ENCODE results near the gene SPNS1.
"Not testable (repeated sequence)": the region's sequence is repeated elsewhere in the genome, so short reads cannot be mapped to it uniquely, and the experiment has no call there.

The SPNS1 gene

DNA sequence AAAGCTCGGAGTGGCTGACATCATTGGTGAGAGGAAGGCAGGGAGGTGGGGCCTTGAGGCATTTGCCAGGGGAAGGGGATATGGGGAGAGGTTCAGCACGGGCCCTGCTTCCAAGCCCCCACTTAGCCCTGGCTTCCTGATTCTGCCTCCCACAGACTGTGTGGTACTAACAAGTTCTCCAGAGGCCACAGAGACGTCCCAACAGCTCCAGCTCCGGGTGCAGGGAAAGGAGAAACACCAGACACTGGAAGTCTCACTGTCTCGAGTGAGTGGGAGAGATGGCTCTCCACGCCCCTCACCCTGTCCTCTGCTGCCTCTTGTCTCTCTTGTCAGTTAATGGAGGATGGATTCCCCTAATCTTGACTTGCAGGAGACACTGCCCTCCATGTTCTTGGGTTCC is 15.7 kb upstream of the SPNS1 start:
- no peak for DNase-seq

DNA sequence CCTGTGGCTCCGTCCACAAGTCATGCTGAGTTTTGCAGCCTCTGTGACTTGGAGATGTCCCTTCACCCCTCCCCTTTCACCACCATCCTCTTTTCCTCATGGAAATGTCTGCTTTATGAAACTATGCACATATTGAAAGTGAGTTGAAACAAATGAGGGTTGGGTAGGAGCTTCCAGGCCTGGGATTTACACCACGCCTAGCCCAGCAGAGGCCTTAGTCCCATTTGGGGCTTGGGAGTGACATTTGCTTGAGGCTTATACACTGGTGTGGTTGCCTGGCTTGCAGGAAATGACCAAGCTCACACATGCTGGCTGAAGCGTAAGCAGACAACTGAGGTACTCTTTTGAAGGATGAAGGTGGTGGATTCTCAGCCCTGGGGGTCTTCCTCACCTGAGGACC is 10.5 kb upstream of the SPNS1 start:
- DNase-seq: no peak

DNA sequence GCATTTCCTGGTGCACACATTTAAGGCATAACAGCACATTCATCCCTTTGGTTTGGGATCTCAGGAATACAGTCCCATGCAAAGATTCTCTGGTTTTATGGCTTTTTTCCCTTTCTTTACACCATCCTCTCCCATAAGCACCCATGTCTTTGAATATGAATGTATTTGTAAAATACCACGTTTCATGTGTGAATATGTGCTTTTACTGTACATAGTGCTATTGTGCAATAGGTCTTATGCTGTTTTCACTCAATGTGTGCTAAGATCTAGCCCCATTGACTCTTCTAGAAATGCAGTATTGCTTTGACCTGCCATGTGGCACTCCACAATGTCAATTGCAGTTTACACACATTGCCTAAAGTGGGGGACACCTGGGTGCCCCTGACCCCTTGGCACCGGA is 10.1 kb upstream of the SPNS1 start:
- no peak for DNase-seq

DNA sequence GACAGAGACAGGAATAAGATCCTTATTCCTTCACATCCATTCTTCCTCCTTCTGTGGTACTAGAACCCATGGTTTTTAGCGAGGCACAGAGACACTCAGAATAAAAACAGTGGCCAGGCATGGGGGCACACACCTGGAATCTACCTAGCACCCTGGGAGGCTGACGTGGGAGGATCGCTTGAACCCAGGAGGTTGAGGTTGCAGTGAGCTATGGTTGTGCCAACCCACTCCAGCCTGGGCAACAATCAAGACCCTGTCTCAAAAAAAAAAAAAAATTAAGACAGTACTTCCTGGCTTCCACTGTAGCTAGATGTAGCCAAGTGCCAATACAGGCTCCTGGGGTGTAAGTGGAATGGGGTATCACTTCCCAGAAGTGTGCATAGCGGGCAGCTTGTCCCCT is 7.4 kb upstream of the SPNS1 start:
- DNase-seq: no peak

DNA sequence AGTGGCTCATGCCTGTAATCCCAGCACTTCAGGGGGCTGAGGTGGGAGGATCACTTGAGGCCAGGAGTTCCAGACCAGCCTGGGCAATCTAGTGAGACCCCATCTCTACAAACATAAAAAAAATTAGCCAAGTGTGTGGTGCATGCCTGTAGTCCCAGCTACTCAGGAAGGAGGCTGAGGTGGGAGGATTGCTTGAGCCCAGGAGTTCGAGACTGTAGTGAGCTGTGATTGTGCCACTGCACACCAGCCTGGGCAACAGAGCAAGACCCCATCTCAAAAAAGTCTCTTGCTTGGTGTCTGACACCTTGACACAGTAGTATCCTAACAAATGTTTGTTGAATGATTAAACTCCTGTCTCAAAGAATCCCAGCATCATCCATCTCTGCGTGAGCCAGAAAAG is 4.9 kb upstream of the SPNS1 start:
- DNase-seq: not testable (repeated sequence)

DNA sequence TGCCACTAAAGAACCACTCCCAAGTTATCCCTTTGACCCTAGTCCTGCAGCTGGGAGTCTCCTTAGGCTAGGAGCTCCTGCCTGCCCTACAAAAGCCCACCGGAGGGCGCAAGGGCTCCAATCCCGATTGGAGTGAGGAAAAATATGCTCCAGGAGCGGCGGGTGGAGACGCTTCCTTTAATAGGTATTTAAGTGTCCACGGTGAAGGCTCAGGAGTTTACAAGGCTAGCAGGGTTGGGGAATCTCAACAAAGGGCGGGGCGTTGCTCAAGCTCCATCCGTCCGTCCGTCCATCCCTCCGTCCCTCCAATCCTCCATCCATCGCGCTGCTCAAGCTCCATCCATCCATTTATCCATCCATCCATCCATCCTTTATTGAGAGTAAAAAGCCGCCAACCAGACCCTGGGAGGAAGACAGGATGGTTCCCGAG is 556 bp upstream of the SPNS1 start:
- DNase-seq: peak in 10 of 14 donors; percentile 37 to 74 (median 54)

DNA sequence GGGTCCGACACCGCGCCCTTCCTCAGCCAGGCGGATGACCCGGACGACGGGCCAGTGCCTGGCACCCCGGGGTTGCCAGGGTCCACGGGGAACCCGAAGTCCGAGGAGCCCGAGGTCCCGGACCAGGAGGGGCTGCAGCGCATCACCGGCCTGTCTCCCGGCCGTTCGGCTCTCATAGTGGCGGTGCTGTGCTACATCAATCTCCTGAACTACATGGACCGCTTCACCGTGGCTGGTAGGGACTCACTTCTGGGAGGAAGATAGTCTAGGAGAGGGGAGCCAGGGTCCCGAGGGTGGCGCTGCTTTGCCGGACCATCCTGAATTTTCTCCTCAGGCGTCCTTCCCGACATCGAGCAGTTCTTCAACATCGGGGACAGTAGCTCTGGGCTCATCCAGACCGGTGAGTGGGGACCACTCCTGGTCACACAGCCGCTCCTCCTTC is 601 bp downstream of the SPNS1 start:
- no peak for DNase-seq

DNA sequence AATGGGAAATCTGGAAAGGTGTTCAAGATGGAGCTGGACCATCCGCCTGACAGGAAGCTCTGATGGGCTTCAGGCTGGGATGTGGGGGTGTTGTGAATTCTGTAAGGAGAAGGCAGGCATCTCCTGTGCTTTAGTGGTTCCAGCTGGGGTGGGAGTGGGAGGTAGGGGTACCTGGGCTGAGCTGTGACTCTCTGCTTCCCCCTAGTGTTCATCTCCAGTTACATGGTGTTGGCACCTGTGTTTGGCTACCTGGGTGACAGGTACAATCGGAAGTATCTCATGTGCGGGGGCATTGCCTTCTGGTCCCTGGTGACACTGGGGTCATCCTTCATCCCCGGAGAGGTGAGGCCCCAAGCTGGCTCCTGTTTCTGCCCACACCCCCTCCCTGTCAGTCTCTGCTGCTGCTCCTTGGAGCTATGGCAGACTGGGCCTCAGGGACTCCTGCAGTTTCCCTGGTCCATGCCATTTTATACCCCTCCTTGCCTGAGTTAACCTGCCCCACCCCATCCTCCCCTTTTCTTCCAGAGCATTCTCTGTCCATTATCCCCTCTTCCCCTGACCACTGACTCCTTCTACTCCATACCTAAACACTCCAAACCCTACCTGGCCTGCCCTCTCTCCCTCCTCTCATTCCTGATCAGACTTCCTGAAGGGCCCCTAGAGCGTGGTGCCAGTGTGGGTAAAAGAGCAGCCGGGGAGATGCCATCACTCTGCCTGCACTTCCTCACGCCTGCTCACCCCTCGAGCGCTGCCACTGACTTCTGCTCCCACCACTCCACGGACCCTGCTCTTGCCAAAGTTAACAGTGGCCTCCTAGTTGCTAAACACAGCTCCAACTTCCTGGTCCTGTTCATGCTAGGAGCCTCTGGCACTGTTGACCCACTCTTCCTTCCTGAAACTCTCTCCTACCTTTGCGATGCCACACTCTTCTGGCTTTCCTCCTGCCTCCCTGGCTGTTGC is 3.4 kb downstream of the SPNS1 start:
- no peak for DNase-seq

DNA sequence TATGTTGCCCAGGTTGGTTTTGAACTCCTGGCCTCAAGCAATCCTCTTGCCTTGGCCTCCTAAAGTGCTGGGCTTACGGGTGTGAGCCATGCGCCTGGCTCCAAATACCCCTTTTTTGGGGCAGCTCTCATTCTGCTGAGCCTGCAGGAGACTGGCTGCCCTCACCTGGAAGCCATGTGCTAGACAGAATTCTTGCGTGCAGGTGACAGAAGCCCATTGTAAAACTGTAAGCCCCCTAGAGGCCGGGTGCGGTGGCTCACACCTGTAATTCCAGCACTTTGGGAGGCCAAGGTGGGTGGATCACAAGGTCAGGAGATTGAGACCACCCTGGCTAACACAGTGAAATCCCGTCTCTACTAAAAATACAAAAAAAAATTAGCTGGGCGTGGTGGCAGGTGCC is 5.8 kb downstream of the SPNS1 start:
- not testable (repeated sequence) for DNase-seq

DNA sequence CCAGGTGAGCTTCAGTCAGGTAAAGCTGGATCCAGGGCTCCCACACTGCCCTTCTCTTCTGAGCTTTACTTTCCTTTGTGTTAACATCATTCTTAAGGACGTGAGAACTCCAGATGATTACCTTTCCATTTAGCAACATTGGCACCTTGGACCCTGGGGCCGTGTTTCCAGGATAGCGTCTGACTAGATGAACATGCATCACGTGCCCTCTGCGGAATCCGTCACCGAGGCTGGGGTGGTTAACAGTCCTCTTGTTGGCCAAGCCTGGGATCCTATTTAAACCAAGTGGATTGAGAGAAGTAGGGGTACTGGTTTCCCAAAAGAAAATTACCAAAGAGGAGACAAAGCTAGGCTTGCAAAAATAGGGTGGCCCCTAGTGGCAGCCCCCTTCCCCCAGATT is 6.4 kb downstream of the SPNS1 start:
- no peak for DNase-seq

DNA sequence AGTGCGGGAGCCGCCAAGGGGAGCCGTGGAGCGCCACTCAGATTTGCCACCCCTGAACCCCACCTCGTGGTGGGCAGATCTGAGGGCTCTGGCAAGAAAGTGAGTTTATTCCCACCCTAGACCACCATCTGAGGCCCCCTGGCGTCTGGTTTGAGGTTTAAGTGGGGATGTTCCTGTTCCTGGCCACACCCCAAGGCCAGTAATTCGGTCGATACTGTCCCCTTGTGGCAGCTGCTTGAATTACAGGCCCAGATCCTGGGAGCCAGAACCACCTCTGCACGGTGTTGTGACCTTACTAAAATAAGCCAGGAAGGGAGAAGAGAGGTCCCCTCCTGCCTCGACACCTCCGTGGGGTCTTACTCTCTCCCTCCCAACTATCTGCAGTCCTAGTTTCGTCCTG is 6.9 kb downstream of the SPNS1 start:
- DNase-seq: no peak

DNA sequence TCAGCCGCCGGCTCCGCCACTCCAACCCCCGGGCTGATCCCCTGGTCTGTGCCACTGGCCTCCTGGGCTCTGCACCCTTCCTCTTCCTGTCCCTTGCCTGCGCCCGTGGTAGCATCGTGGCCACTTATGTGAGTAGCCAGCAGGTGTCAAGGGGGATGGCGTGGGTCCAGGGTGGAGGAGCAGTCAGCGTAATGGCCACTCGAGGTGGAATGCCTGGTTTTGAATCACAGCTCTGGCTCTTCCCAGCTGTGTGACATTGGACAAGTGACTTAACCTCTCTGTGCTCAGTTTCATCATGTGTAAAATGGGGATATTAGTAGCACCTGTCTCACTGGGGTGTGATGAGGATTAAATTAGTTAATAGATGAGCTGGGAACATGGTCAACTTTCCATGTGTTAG is 7.8 kb downstream of the SPNS1 start:
- DNase-seq: no peak

DNA sequence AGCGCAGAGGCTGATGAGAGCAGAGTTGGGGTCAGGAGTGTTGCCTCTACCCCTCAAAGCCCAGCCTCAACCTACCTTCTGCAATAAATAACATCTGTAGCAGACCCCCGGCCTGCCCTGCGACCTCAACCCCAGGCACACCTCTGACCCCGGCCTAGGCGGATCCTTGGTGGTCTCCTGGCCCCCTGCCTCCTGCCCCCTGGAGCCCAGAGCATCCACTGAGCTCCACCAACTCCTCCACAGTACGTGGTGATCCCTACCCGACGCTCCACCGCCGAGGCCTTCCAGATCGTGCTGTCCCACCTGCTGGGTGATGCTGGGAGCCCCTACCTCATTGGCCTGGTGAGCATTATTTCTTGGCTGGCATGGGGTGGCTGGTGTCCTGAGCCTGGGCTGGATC is 8.4 kb downstream of the SPNS1 start:
- no peak for DNase-seq

DNA sequence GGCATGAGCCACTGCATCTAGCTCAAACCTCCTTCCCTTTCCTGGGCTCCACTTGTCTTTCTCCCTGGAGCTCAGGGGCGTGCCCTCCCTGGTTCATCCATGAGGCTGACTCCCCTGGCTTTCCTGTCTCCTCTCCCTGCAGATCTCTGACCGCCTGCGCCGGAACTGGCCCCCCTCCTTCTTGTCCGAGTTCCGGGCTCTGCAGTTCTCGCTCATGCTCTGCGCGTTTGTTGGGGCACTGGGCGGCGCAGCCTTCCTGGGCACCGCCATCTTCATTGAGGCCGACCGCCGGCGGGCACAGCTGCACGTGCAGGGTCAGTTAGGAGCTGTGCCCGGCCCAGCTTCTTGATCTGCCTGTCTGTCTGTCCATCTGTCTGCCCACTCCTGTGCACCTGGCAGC is 9.1 kb downstream of the SPNS1 start:
- no peak for DNase-seq

DNA sequence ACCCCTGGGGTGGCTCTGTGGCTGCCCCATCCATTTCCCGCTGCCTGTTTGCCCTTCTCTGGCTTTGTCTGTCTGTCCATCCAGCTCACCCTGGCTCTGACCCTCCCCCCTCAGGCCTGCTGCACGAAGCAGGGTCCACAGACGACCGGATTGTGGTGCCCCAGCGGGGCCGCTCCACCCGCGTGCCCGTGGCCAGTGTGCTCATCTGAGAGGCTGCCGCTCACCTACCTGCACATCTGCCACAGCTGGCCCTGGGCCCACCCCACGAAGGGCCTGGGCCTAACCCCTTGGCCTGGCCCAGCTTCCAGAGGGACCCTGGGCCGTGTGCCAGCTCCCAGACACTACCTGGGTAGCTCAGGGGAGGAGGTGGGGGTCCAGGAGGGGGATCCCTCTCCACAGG is 9.5 kb downstream of the SPNS1 start:
- no peak for DNase-seq

DNA sequence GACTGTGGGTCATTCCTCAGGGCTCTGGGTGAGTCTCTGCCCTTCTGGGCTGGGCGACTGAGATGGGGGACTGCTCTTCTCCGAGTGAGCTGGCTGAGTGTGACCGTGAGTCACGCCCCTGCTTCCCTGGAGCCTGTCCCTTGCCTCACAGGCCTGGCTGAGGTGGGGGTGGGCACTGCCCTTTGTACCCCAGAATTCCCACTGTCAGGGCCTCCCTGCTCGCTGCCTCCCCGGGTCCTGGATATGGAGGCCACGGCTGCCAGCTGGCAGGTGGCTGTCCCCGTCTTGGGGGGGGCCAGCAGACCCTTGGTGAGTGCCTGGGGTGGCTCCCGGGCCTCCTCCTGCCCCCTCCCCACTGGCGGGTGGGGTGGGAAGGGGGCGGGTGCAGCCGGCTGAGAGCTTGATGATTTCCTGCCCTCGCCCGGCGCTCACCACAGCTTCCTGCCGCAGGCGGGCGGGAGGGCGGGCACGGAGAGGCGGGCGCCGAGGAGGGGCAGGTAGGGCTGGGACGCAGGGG is 10.1 kb downstream of the SPNS1 start, which contains the start of gene LAT:
LAT (plus strand) TSS at position 434 of the 517 bp plus-strand sequence. CDS start 366 bp downstream, outside the sequence.
- DNase-seq: no peak

DNA sequence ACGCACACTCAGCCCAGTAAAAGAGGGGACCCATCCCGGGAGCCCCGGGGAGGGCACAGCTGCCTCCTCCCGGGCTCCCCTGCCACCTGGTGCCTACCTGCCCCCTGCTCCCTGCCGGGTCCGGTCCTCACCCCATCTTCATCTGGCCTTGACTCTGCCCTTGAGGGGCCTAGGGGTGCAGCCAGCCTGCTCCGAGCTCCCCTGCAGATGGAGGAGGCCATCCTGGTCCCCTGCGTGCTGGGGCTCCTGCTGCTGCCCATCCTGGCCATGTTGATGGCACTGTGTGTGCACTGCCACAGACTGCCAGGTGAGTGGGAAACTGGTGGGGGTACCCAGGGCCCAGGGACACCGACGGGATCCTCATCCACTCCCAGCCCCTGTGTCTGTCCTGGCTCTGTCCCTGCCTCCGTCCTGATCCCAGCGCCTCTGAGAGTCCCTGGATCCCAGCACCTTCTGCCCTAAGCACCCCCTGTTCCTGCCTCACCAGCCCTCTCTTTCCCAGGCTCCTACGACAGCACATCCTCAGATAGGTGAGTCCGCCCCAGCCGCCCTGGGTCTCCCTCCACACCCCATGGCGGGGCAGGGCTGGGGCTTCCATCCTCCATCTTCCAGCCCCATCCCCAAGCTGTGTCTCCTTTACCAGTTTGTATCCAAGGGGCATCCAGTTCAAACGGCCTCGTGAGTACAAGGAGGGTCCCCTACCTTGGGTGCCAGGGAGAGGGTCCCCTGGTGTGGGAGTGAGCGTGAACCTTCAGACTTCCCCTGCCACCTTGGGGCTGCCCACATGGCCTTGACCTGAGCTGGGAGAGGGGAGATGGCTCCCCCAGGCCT is 10.8 kb downstream of the SPNS1 start:
- no peak for DNase-seq

DNA sequence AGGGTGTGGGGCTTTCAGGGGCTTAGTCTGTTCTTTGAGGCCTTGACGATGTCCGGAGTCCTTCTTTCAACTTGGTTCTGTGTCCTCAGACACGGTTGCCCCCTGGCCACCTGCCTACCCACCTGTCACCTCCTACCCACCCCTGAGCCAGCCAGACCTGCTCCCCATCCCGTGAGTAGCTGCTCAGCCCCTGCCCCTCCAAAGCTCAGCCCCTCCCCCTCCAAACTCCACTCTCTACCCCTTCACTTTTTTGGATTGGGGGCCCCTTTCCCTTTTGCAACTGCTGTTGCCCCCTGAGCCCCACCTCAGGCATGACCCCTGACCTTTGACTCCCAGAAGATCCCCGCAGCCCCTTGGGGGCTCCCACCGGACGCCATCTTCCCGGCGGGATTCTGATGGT is 11.5 kb downstream of the SPNS1 start:
- DNase-seq: no peak

DNA sequence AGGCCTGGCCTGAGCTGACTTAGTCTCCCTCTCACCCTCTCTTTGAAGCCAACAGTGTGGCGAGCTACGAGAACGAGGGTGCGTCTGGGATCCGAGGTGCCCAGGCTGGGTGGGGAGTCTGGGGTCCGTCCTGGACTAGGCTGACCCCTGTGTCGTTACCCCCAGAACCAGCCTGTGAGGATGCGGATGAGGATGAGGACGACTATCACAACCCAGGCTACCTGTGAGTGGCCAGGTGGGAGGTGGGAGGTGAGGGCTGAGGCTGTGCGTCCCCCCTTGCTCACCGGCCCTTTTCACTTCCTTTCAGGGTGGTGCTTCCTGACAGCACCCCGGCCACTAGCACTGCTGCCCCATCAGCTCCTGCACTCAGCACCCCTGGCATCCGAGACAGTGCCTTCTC is 11.9 kb downstream of the SPNS1 start:
- no peak for DNase-seq

DNA sequence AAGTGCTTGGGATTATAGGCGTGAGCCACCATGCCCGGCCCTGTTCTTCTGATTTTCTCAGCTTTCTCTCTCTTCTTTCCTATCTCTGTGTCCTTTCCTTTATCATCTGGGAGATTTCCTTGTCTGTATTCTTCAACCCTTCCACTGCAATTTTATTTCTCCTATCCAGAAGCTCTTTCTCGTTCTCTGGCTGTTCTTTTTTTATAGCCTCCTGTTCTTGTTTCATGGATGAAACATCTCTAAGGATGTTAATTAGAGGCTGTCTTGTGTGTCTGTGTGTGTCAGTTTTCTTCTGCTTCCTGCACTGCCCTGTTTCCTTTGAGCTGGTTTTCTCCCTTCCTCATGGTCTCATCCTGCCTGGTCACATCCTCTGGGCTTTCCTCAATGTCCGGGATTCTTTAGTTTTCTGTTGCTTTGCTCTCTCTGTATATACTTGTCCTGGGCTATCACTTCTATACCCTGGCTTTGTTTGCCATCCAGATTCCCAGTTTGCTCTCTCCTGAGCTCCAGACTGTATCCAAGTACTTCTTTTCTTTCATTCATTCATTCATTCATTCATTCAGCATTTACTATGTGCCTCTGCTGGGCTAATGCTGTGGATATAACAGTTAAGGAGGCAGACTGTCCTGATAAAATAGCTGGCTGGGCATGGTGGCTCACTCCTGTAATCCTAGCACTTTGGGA is 12.7 kb downstream of the SPNS1 start:
- DNase-seq: no peak

DNA sequence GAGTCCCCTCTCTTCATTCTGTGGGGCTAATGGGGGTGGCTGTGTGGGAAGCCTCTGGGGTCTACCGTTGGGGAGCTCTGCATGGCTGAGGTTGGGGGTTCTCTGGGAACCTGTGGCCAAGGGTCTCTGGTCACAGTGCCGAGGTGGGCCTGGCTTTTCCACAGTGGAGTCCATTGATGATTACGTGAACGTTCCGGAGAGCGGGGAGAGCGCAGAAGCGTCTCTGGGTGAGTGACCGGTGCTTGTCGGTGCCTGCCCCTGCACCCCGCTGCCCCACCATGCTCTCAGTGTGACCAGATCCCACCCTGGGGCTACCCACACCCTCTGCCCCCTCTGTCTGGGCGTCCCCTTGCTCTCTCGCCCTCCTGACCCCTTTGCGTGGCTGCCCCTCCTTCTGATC is 14.8 kb downstream of the SPNS1 start:
- DNase-seq: no peak

DNA sequence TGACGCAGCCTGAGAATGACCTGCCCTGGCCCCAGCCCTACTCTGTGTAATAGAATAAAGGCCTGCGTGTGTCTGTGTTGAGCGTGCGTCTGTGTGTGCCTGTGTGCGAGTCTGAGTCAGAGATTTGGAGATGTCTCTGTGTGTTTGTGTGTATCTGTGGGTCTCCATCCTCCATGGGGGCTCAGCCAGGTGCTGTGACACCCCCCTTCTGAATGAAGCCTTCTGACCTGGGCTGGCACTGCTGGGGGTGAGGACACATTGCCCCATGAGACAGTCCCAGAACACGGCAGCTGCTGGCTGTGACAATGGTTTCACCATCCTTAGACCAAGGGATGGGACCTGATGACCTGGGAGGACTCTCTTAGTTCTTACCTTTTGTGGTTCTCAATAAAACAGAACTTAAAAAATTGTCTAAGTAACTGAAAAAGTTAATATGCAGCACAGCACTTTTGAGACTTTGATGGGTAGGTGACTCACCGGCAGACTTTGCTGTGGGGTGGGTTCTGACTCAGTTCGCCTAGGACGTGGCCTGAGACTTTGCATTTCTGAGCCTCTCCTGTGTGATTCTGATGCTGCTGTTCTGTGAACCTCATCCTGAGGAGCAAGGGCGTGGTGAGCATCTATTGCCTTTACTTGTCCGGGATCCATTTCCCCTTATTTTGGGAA is 15.9 kb downstream of the SPNS1 start:
- DNase-seq: no peak

All from C1 segment of cervical spinal cord (tissue), 14 donors.